HG03469 (cell line): ENCODE measurements around the gene MRFAP1.
"Not testable (repeated sequence)": the region's sequence is repeated elsewhere in the genome, so short reads cannot be mapped to it uniquely, and the experiment has no call there.

Experiments used
- ATAC-seq: cut with Tn5 transposase; IDR thresholded peaks from one replicate; pipeline ENCODE4 v1.9.1; 2021; ENCODE audit warnings: mild to moderate bottlenecking, moderate library complexity, moderate number of reproducible peaks; ENCODE audit not compliant: unreplicated experiment

MRFAP1 gene

GRCh38 chr4:6662591-6662990 lies 22.1 kb downstream of the MRFAP1 start:
- ATAC-seq, result no peak

- ATAC-seq, result no peak
Measured at GRCh38 chr4:6663596-6664393, 23.3 kb downstream of the MRFAP1 start.

GRCh38 chr4:6665320-6665654 lies 24.8 kb downstream of the MRFAP1 start:
- ATAC-seq, result no peak

GRCh38 chr4:6668391-6668790 lies 27.9 kb downstream of the MRFAP1 start:
- no peak for ATAC-seq

GRCh38 chr4:6671648-6672047 lies 31.2 kb downstream of the MRFAP1 start:
- no peak for ATAC-seq

GRCh38 chr4:6672131-6672530 lies 31.6 kb downstream of the MRFAP1 start:
- no peak for ATAC-seq

GRCh38 chr4:6672541-6673190 lies 32.2 kb downstream of the MRFAP1 start:
- ATAC-seq, result not testable (repeated sequence)

- not testable (repeated sequence) for ATAC-seq
Measured at GRCh38 chr4:6673191-6673659, 32.7 kb downstream of the MRFAP1 start.

- ATAC-seq, result peak; percentile 60
Measured at GRCh38 chr4:6673660-6674499, 33.4 kb downstream of the MRFAP1 start.

GRCh38 chr4:6674500-6675149 lies 34.1 kb downstream of the MRFAP1 start:
- ATAC-seq, result peak; percentile 27

- no peak for ATAC-seq
Measured at GRCh38 chr4:6676722-6677558, 36.5 kb downstream of the MRFAP1 start.

- ATAC-seq, result no peak
Measured at GRCh38 chr4:6680372-6681034, 40.0 kb downstream of the MRFAP1 start.

- no peak for ATAC-seq
Measured at GRCh38 chr4:6681191-6681590, 40.7 kb downstream of the MRFAP1 start.

- no peak for ATAC-seq
Measured at GRCh38 chr4:6682862-6683590, 42.5 kb downstream of the MRFAP1 start.

- no peak for ATAC-seq
Measured at GRCh38 chr4:6684656-6685055, 44.2 kb downstream of the MRFAP1 start.

GRCh38 chr4:6686104-6686787 lies 45.8 kb downstream of the MRFAP1 start:
- no peak for ATAC-seq

- ATAC-seq, result no peak
Measured at GRCh38 chr4:6687947-6688878, 47.7 kb downstream of the MRFAP1 start.
